K562 (cell line): ENCODE data around the gene TEPSIN.

Experiments
- CTCF ChIP-seq, 3 experiments: IDR thresholded peaks in 2 of 3; conservative IDR thresholded peaks in 1 of 3; 2 replicates each; pipeline ENCODE4 v1.5.1; 2011 to 2012; ENCODE audit warnings: low read length in 3 of 3, mild to moderate bottlenecking in 3 of 3, control low read depth in 2 of 3, improper control_type of control experiment in 1 of 3, inconsistent platforms in 1 of 3, low read depth in 1 of 3, mixed read lengths in 1 of 3, moderate library complexity in 1 of 3; ENCODE audit not compliant: insufficient read depth in 2 of 3
- DNMT1 ChIP-seq: fragments of 450-650 bp; IDR thresholded peaks from 2 replicates; pipeline ENCODE4 v1.6.1; 2016; ENCODE audit warnings: antibody characterized with exemption, mild to moderate bottlenecking
- EZH2 ChIP-seq: IDR thresholded peaks from 2 replicates; pipeline ENCODE4 v1.6.1; 2012; ENCODE audit warnings: low read depth, mild to moderate bottlenecking, inconsistent platforms, low read length, borderline replicate concordance
- NFE2 ChIP-seq: IDR thresholded peaks from 2 replicates; pipeline ENCODE4 v1.6.1; 2014; ENCODE audit warnings: antibody characterized with exemption, low read depth
- XRCC5 ChIP-seq: fragments of 200-400 bp; formaldehyde crosslinking; IDR thresholded peaks from 2 replicates; pipeline ENCODE4 v1.6.1; 2017; ENCODE audit warnings: low read depth, mild to moderate bottlenecking, low read length
- ZBTB1 ChIP-seq: sonication (generic); formaldehyde crosslinking; IDR thresholded peaks from 2 replicates; pipeline ENCODE4 v1.8.1; 2023; ENCODE audit warnings: missing genetic modification reagents, low read depth, mild to moderate bottlenecking, borderline replicate concordance
- TF ChIP-seq, protein P1 (sequence below): sonication (generic); formaldehyde crosslinking; IDR thresholded peaks from 2 replicates; pipeline ENCODE4 v1.8.1; 2023; ENCODE audit warnings: mild to moderate bottlenecking, missing genetic modification reagents, moderate library complexity

DNA sequence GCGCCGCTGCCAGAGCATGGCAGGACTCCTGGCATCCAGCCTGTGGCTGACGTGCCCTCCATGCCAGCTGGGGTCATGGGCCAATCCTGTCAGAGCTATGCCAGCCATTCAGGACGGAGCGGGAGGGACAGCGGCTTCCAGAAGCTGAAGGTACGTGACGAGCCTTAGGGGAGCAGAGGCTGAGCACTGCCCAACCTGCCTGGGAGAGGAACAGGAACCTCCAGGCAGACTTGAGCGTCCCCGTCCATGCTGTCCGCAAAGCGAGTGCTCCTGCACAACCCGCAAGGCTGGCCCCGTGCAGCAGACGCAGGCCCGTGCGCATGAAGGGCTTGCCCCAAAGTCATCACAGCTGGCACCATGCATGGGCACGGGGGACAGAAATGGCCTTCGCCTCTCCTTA is 21.8 kb upstream of the TEPSIN start:
- TF ChIP-seq, protein P1, sequence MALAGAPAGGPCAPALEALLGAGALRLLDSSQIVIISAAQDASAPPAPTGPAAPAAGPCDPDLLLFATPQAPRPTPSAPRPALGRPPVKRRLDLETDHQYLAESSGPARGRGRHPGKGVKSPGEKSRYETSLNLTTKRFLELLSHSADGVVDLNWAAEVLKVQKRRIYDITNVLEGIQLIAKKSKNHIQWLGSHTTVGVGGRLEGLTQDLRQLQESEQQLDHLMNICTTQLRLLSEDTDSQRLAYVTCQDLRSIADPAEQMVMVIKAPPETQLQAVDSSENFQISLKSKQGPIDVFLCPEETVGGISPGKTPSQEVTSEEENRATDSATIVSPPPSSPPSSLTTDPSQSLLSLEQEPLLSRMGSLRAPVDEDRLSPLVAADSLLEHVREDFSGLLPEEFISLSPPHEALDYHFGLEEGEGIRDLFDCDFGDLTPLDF (CRISPR knock-in tag): no peak
- TF ChIP-seq ZBTB1 (CRISPR knock-in tag) (no peak), XRCC5 (no peak), NFE2 (no peak), CTCF (IDR thresholded peaks at IDR 0.05 in 2 of 3, conservative IDR thresholded peaks at IDR 0.05 in 1 of 3; ENCODE audit: insufficient read depth in 2 of 3, low read depth in 1 of 3, low read length in 3 of 3) (no peak), EZH2 (no peak), DNMT1 (no peak)
